Gastroesophageal sphincter (tissue), 3 donors: Measurements from ENCODE around the gene PIK3C2G.

Experiments used
- CTCF ChIP-seq, 4 experiments: fragments of 200-600 bp in 2 of 4; fragments of 450-650 bp in 2 of 4; sonication (generic) in 1 of 4; IDR thresholded peaks; one replicate each; pipeline ENCODE4 v1.5.1; 2017 to 2019; ENCODE audit warnings: antibody characterized with exemption in 4 of 4, mild to moderate bottlenecking in 2 of 4, moderate library complexity in 2 of 4
- POLR2AphosphoS5 ChIP-seq: sonication (generic); formaldehyde crosslinking; IDR thresholded peaks from one replicate; pipeline ENCODE4 v1.6.1; 2017; ENCODE audit warnings: antibody characterized with exemption

DNA sequence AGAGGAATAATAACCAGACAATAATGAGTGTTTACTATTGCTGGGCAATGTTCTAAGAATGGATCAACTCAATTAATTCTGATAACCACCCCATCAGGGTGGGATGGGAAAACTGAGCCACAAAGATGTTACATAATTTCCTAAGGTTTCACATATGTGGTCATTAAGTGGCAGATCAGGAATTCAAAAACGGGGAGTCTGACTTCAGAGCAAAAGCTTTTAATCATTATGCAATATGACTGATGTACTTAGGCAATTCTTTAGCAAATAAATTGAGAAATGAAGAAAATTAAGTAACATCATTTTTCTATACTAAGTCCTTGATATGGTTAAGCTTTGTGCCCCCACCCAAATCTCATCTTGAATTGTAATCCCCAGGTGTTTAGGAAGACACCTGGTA is 423.1 kb downstream of the PIK3C2G start:
- TF ChIP-seq CTCF (IDR thresholded peaks at IDR 0.05) (no peak), POLR2AphosphoS5 (no peak)
